K562 (cell line): ENCODE measurements around the gene ADRB2. TPM values are rescaled to one million over a fixed set of nuclear protein-coding genes. Genes with fewer than 3 reads are reported as not detected.

Source experiments
- CBFA2T2 ChIP-seq: fragments of 450-650 bp; conservative IDR thresholded peaks from 2 replicates; pipeline ENCODE4 v1.6.1; 2017; ENCODE audit warnings: mild to moderate bottlenecking
- CEBPB ChIP-seq: fragments of 450-650 bp; IDR thresholded peaks from 2 replicates; pipeline ENCODE4 v1.6.1; 2016; ENCODE audit warnings: missing genetic modification characterization, missing compliant biosample characterization
- HMGN3 ChIP-seq: IDR thresholded peaks from 2 replicates; pipeline ENCODE4 v1.6.1; 2011; ENCODE audit warnings: borderline replicate concordance, low read depth, mild to moderate bottlenecking, mixed read lengths, low read length; ENCODE audit not compliant: insufficient read length; ENCODE audit errors: extremely low read depth
- KDM4B ChIP-seq, 2 experiments: fragments of 450-650 bp in 1 of 2; sonication (generic) in 1 of 2; IDR thresholded peaks; 2 replicates each; pipeline ENCODE4 v1.6.1; 2016 to 2017; ENCODE audit warnings: borderline replicate concordance in 2 of 2, antibody characterized with exemption in 1 of 2, low read depth in 1 of 2, mild to moderate bottlenecking in 1 of 2
- NEUROD1 ChIP-seq: fragments of 150-350 bp; IDR thresholded peaks from 2 replicates; pipeline ENCODE4 v1.6.1; 2014; ENCODE audit warnings: borderline replicate concordance, low read length, low read depth; ENCODE audit not compliant: partially characterized antibody
- PHF8 ChIP-seq: fragments of 200-600 bp; sonication (generic); IDR thresholded peaks from 2 replicates; pipeline ENCODE4 v1.6.1; 2012; ENCODE audit warnings: mixed run types, mild to moderate bottlenecking, inconsistent platforms, low read length, moderate library complexity, borderline replicate concordance
- POLR2B ChIP-seq: fragments of 450-650 bp; IDR thresholded peaks from 2 replicates; pipeline ENCODE4 v1.6.1; 2018; ENCODE audit warnings: low read depth; ENCODE audit not compliant: partially characterized antibody
- POU5F1 ChIP-seq: fragments of 150-350 bp; IDR thresholded peaks from 2 replicates; pipeline ENCODE4 v1.6.1; 2014; ENCODE audit warnings: borderline replicate concordance, low read length, low read depth, mild to moderate bottlenecking; ENCODE audit not compliant: partially characterized antibody
- PURB ChIP-seq: sonication (generic); formaldehyde crosslinking; IDR thresholded peaks from 2 replicates; pipeline ENCODE4 v1.9.0; 2021; ENCODE audit warnings: low read depth, mild to moderate bottlenecking, missing genetic modification reagents
- REST ChIP-seq, 2 experiments: fragments of 450-650 bp; formaldehyde crosslinking in 1 of 2; IDR thresholded peaks; 2 replicates each; pipeline versions ENCODE4 v1.4.0 to v1.6.1; 2014 to 2020; ENCODE audit warnings: mild to moderate bottlenecking in 2 of 2, borderline replicate concordance in 1 of 2, low read depth in 1 of 2
- THAP7 ChIP-seq: fragments of 250-450 bp; sonication (Bioruptor Pico); IDR thresholded peaks from 2 replicates; pipeline ENCODE4 v1.5.0; 2021
- ZNF174 ChIP-seq: fragments of 250-450 bp; sonication (Bioruptor Pico); IDR thresholded peaks from 2 replicates; pipeline ENCODE4 v1.4.0; 2020; ENCODE audit warnings: mild to moderate bottlenecking
- ZNF316 ChIP-seq: fragments of 450-650 bp; IDR thresholded peaks from 2 replicates; pipeline ENCODE4 v1.6.1; 2016
- ZNF830 ChIP-seq: fragments of 250-450 bp; sonication (Bioruptor Pico); IDR thresholded peaks from 2 replicates; pipeline ENCODE4 v1.5.0; 2021; ENCODE audit warnings: mild to moderate bottlenecking
- polyA plus RNA-seq, 8 experiments: library from polyadenylated mRNA; depleted of rRNA in 4 of 8; stranded (reverse) in 5 of 8; unstranded in 3 of 8; fragments of >200 nt; fragmentation: Nextera tagmentation in 2 of 8; fragmentation: Illumina TruSeq in 1 of 8; extraction: Ambion mirVana in 2 of 8; extraction: Trizol in 1 of 8; gene quantifications; 2 replicates each; pipeline versions ENCODE4 v1.2.1 to v1.2.3, GENCODE V29; 2011 to 2014; ENCODE audit warnings: inconsistent platforms in 1 of 8, missing spikeins in 1 of 8
- total RNA-seq, 7 experiments: library from RNA; depleted of rRNA in 6 of 7; stranded (reverse); fragments of >200 nt in 6 of 7; fragmentation: Illumina TruSeq in 2 of 7; extraction: Trizol in 2 of 7; gene quantifications; 2 replicates each; pipeline versions ENCODE4 v1.2.1 to v1.2.3, GENCODE V29; 2011 to 2021; ENCODE audit warnings: low replicate concordance in 1 of 7
- TF ChIP-seq, protein P1 (sequence below): fragments of 250-450 bp; sonication (Bioruptor Pico); IDR thresholded peaks from 2 replicates; pipeline ENCODE4 v1.9.0; 2021; ENCODE audit warnings: mild to moderate bottlenecking, inconsistent platforms
- TF ChIP-seq, protein P2 (sequence below): sonication (generic); formaldehyde crosslinking; IDR thresholded peaks from 2 replicates; pipeline ENCODE4 v1.8.0; 2022; ENCODE audit warnings: missing genetic modification reagents, mild to moderate bottlenecking, moderate library complexity, borderline replicate concordance

The ADRB2 gene
- total and polyA plus RNA-seq, 9 of the 15 experiments (the other 6 are each of a cell fraction or from before 2014, with no cell fraction given) = 0.01 to 0.18 (median 0.04) TPM; not detected in 2

- no peak for TF ChIP-seq ZNF174 (CRISPR knock-in tag)
- TF ChIP-seq KDM4B (IDR thresholded peaks at IDR 0.05; ENCODE audit: borderline replicate concordance in 2 of 2, low read depth in 1 of 2) = no peak
- no peak for TF ChIP-seq PURB (CRISPR knock-in tag)
- TF ChIP-seq HMGN3 = no peak
- TF ChIP-seq PHF8 = no peak
- no peak for TF ChIP-seq REST (IDR thresholded peaks at IDR 0.05; ENCODE audit: borderline replicate concordance)
- TF ChIP-seq REST (CRISPR knock-in tag; IDR thresholded peaks at IDR 0.05; ENCODE audit: low read depth) = no peak
- TF ChIP-seq POU5F1 = no peak
- TF ChIP-seq THAP7 = no peak
- TF ChIP-seq CBFA2T2 = peak; percentile 90
- TF ChIP-seq POLR2B = no peak
- 0 out of 2 replicates have a peak, but pooled peaks have one; percentile 18 for TF ChIP-seq ZNF316
- TF ChIP-seq, protein P1, sequence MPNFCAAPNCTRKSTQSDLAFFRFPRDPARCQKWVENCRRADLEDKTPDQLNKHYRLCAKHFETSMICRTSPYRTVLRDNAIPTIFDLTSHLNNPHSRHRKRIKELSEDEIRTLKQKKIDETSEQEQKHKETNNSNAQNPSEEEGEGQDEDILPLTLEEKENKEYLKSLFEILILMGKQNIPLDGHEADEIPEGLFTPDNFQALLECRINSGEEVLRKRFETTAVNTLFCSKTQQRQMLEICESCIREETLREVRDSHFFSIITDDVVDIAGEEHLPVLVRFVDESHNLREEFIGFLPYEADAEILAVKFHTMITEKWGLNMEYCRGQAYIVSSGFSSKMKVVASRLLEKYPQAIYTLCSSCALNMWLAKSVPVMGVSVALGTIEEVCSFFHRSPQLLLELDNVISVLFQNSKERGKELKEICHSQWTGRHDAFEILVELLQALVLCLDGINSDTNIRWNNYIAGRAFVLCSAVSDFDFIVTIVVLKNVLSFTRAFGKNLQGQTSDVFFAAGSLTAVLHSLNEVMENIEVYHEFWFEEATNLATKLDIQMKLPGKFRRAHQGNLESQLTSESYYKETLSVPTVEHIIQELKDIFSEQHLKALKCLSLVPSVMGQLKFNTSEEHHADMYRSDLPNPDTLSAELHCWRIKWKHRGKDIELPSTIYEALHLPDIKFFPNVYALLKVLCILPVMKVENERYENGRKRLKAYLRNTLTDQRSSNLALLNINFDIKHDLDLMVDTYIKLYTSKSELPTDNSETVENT (CRISPR knock-in tag) = no peak
- TF ChIP-seq, protein P2, sequence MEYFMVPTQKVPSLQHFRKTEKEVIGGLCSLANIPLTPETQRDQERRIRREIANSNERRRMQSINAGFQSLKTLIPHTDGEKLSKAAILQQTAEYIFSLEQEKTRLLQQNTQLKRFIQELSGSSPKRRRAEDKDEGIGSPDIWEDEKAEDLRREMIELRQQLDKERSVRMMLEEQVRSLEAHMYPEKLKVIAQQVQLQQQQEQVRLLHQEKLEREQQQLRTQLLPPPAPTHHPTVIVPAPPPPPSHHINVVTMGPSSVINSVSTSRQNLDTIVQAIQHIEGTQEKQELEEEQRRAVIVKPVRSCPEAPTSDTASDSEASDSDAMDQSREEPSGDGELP = no peak; the same call in 1 of the 2 replicates
- TF ChIP-seq ZNF830 (CRISPR knock-in tag) = no peak
- no peak for TF ChIP-seq CEBPB
- TF ChIP-seq NEUROD1 = peak; percentile 30
Measured at GRCh38 chr5:148806520-148806931, 19.9 kb upstream of the ADRB2 start (continued).
